ENCODE results near the gene MPRIP.
A peak's percentile ranks its signal among the peaks of the same experiment; 100 is the strongest.

Gene MPRIP

DNA sequence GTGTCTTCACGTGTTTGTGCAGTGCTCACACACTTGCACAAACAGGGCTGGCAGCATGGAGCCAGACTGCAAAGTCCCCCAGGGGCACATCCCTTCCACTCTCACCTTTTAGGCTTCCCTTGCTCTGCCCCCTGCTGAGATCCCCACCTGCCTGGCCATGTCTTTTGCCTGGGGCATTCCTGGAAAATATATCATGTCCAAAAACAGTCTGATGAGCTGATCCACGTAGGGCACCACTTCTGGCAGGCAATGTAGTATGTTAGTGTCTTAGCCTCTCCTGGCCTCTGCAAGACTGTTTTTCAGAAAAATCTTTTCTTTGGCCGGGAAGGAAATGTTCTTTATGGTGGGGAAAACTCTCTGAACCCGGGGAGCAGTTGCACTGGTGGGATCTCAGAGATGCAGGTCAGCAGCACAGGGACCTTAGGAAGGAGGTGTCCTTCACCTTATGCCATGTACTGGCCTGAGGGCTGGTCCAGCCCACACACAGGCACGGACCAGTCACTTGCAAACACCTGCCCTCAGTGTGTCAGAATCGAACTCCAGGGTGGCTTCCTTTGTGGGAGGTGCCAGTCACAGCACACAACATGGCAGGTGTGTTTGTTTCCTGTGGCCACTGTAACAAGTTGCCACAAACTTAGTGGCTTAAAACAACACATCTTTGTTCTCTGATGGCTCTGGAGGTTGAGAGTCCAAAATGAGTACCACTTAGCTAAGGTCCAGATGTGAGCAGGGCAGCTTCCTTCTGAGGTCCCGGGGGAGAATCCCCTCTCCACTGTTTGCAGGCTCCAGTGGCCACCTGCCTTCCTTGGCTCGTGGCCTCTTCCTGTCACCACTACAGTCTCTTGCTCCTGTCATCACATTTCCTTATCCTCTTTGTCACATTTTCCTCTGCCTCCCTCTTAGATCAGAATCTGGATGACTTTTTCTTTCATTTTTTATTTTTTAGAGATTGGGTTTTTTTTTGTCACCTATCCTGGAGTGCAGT lies 46.6 kb downstream of the MPRIP start:
- peak; percentile 19 for DNase-seq (ENCODE audit: low spot score)

DNA sequence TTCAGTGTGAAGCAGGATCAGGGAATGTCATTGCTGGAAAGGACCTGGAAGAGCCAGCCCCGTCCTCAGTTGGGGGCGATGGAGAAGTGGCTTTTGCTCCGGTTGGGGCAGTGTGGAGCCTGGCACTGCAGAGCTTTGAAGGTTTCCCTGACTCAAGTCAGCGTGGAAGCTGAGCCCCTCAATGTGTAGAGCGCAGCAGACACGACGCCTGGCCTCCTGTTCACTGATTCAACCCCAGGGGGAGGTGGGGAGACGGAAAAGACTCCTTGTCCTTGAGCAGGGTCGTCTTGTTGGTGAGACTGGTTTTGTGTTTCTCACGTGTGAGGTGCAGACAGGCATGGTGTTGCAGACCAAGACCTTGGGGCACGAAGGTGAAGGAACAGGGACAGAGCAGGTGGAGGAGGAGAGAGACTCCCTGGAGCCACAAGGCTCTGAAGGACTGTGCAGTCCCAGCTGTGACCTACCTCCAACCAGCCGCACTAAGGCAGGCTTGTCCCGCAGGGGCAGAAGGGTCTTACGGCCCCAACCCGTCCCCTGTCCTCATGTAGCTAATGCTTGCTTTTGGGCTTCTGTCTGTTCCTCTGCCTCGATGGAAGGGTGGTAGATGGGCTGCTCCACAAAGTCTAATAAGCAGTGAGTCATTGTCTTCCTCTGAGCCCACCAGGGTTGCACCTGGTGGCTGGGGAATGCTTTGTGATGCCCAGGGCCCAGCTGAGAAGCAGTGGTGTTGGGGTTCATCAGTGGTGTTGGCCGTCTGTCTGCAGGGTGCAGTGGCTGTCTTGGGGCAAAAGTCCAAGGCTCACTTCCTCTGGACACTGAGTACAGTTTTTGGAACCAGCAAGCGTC lies 47.8 kb downstream of the MPRIP start:
- no peak for DNase-seq (ENCODE audit: low spot score)

DNA sequence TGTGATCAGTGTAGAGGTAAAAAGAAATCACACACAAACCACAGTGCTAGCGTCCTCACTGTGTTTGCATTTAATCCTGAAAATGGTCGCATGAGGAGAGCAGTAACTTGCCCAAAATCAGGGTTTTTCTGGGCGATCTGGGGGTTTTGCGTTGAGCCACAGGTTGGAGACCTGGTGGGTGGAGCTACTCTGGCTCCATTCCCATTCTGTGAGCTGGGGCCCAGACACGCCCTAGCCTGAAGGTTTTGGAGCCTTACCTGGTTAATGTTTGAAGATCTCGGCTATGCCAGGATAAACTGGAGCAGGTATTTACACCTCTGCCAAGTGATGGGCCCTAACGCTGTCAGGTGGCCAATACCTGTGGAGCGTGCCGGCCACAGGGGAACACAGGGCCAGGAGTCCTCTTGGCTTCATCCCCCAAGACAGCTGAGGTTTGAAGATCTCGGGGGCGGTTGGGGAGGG lies 48.4 kb downstream of the MPRIP start:
- no peak for DNase-seq (ENCODE audit: low spot score)

DNA sequence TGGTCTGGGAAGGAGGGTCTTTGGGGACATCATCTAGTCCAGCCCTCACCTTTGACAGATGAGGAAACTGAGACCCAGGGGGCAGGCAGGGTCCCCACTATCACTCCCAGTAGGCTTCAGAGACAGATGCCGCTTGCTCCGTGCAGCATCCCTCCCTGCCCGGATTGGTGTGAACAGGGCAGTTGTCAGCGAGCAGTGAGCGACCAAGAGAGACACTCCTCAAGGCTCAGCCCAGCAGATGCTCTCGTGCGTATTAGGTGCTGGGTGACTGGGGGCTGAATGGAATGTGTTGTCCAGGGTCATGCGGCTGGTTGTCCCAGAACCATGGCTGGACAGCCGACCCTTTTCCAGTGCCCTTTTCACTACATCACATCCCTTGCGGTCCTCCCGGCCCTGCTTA lies 49.0 kb downstream of the MPRIP start:
- DNase-seq (ENCODE audit: low spot score) = no peak

DNA sequence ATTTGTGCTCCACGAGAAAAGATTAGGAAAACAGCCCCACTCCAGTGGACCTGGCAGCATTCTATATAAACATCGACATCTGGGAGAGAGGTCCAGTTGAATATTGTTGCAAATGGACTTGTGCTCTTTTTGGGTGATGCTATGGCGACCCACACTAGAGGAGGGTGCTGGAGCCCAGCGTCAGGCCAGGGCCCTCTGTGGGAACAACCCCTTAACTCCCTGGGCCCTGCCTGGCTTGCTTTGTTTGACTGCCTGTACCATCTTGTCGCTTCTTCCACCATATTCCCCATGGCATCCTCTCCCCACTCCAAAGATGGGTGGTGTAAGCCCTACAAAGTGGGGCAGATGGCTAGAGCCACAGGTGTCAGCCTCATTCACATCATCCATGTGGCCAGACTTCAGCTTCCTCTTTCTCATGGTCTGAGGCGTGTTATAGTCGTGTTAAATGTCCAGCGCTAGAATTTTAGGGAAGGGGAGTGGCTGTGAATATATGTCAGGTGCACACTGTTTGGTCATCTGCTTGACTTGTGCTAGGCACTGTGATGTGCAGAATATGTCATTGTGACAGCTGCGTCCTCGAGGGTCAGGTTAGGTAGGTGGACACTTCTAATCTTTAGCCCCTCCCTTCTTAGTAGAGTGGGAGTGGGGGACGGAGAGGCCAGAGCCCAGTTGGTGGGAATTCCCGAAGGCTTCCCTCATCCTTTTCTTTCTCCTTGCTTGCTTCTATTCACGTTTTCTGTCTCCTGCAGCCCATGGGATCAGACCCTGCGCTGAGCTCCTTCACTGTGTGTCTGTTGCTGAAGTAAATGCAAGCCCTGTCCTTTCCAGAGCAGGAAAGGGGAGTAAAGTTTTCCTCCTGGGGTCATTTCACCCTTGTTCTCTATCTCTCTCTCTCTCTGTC lies 49.8 kb downstream of the MPRIP start:
- DNase-seq (ENCODE audit: low spot score) = no peak

DNA sequence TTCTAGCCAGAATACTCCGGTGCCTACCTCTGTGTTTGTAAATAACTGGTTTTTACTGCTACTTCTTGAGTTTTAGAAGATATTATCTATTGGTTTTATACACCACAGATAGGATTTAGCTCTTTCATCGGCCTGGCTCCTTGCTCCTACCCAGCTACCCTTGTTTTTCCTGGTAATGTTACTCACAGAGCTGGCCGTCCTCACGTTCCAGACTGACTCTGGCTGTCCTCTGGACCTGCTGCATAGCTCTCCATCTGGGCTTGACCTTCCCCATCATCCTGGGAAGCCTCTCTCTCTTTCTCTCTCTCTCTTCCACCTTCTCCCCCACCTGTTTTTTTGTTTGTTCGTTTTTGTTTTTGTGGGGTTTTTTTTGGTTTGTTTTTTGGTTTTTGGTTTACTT lies 51.5 kb downstream of the MPRIP start:
- no peak for DNase-seq (ENCODE audit: low spot score)

DNA sequence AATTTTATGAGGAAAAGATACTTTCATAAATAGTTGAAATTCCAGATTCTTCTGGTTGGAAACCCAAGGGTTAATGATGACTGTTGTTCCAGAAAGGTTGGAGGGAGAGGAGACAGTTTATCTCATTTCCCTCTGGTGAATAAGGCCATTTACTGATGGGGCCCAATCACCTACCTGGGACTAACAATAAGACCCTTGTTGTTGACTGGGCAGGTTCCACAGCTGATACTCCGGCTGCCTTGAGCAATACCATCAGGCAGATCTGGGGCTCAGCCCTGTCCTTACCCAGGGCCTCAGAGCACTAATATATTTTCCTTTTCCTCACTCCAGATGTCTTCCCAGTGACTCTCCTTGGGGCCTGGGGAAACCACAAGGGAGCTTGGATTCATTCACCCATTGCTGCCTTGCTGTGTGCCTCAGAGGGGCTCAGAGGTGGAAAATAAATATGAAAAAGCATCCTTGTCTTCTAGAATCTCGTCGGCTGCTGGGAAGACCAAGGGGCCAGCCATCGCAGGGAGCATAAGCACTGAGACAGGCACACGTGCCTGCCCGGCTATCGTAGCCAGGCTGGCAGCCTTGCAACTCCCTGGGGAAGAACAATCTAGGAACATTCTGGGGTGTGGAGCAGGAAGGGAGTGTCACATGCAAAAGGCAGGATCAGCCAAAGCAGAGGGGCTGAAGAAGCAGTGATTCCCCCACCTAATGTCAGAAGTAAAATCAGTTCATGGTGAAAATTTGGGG lies 54.4 kb downstream of the MPRIP start:
- DNase-seq (ENCODE audit: low spot score) = no peak

DNA sequence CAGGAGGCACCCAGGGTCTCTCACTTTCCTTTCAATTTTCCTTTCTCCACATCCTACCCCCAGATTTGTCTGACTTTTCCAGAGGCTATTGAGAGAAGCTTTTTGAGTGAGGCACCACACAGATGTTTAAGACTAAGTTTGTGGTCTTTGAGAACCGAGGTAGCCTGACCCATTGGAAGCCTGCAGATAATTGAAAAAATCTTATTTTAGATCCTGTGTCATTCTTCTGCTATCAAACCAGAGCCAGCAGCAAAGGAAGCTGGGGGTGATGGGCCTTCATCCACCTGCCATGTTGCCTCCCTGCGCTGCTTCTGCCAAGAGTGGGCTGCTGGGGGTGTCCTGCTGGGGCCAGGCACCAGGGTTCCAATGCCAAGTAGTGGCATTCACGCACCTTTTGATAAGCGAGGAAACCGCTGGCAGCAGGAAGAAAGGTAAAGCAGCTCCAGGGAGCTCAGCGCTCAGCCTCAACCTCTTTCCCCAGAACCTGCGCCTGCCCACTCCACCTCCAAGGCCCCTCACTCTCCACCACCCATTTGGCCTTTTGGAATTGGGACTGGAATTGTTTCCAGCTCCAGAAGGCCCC lies 55.6 kb downstream of the MPRIP start:
- DNase-seq (ENCODE audit: low spot score) = no peak

DNA sequence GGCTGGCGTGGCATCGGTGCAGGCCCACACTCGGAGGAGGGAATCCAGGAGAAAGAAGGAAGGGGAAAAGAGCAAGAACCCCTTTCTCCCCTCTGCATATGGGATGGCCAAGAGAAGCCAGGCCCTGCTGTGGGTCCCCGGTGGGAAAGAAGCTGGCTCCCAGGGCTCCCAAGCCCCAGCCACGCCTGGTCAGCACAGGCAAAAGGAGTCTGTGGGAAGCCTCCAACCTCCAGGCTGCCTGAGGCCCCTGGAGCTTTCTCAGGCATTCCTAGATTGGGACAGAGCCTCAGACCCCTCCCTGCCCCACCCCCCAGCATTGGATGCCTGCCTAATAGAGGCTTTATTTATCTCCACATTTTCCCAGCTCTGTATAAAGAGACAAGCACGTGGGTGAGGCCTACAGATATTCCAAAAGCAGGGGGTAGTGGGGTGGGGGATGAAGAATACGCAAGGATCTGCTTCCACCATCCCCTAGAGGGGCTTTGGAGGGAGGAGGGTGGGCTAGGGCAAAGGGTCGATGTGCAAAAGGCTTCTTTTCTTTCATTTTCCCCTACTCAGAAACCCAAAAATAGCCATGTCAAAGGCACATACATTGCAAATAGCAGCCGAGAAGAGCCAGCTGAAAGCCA lies 56.4 kb downstream of the MPRIP start:
- no peak for DNase-seq (ENCODE audit: low spot score)

DNA sequence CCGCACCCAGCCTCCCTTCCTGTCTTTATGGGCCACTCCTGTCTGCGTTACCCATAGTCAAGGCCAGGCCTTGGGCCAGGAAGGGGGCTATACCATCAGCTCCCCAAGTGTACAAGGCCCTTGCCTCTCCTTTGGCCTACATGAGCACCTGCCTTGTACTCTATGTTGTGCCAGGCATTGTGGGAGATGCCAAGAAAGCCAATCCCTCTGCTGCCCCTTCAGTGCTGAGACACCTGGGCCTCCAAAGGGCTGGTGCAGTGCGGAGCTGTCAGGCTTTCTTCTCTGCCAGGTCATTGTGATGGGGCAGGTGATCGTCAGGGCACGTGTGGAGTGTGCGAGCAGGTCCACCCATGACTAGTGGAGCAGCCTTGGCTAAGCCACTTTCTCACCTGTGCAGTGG lies 59.9 kb downstream of the MPRIP start:
- no peak for DNase-seq (ENCODE audit: low spot score)

DNA sequence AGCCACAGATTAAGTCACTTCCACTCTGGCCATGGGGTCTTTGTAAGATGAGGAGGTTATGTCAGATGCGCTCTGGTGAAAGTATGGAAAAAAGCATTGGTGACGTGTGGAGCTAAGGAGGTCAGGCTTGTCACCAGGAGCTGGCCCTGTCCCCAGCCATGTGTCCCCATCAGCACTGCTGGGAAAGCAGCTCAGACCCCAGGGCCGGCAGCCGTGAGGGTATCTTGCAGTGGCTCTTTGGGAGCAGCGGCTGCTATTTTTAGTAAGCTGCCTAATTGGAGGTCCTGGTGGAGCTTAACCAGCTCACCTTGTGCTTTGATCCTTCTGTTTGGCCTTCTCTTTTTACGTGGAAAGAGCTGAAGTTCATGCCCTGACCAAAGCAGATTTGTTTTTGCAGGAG lies 60.9 kb downstream of the MPRIP start:
- no peak for DNase-seq (ENCODE audit: low spot score)

DNA sequence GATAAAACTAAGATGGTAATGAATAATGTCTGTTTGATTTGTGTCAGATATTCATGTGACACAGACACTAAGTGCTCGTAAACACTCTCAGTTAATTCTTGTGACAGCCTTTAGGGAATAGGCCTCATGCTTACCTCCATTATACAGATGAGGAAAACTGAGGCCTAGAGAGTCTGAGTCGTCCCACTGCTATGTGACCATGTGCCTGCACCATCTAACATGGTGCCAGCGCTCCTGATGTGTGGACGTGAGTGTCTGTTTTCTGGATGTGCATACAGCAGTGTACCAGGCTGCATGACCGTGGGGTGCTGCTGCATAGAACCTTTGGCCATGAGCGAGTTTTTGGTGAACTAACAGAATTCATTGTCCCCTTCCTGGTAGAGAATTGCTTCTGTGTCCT lies 61.8 kb downstream of the MPRIP start:
- no peak for DNase-seq (ENCODE audit: low spot score)

DNA sequence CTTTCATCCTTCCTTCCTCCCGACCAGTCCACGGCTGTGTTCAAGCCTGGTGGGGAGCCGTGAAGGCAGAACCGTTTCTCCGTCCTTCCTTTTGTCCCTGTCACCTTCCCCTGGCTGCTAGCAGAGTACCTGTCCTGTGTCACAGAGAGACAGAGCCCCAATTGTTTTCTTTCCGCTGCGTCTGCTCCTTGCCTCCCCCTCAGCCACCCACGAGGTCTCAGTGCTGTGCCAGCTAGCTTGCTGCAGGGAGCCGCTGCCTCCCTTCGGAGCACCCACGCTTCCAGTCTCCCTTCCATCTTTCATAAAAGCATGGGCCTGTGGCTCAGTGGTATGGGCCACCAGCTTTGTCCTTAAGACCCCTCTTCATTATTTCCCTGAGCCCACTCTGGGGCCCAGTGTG lies 62.2 kb downstream of the MPRIP start:
- DNase-seq (ENCODE audit: low spot score) = no peak

DNA sequence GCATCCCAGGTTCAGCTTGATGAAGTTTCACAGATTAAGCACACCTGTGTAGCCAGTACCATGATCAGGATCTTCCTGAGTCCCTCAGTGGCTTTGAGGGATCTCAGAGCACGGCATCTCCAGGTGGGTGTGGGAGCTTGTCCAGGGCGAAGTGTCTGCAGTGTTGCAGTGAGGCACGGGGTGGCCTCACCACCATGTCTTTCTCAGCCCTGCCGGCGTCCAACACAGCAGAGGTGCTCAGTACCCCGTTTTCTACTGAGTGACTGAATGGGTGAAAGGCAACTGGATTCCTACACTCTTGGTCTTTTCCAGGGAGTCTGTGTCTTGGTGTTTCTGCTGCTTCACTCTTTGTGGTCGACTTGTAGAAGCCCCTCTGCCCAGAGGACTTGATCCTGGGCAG lies 63.7 kb downstream of the MPRIP start:
- DNase-seq (ENCODE audit: low spot score) = no peak

DNA sequence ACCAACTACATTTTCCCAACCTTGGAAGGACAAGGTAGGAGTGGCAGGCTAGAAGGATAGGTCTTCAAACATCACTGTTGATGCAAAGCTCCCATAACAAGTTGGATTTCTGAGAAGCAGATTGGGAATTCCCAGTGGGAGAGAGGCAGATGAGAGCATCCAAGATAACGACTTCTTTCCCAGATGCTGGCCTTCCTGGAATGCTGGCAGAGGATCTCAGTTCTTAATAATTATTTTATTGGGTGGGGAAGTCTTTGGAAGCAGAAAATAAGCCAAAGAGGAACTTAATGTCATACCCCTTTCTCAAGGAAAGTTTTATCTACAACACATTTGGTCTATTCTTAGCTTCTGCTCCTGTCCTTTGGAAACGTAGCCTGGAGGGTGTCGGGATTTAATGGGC lies 64.5 kb downstream of the MPRIP start:
- DNase-seq (ENCODE audit: low spot score) = no peak

DNA sequence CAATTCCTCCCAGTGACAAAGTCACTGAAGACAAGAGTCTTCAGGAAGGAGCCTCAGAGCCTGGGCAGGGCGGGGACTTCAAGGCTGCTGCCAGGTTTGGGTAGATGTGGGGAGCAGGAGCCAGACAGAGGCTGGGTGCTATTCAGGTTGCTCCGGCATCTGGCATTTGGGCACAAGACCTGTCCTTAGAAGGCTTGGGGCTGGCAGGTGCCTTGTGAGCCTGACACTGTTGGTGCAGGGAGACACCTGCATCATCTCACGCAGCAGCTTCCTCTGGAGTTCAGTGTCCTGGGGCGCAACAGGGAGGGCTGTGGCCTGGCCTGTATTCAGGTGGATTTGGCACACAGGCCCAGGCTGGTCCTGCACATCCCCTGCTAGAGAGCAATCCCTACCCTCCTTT lies 65.0 kb downstream of the MPRIP start:
- no peak for DNase-seq (ENCODE audit: low spot score)

DNA sequence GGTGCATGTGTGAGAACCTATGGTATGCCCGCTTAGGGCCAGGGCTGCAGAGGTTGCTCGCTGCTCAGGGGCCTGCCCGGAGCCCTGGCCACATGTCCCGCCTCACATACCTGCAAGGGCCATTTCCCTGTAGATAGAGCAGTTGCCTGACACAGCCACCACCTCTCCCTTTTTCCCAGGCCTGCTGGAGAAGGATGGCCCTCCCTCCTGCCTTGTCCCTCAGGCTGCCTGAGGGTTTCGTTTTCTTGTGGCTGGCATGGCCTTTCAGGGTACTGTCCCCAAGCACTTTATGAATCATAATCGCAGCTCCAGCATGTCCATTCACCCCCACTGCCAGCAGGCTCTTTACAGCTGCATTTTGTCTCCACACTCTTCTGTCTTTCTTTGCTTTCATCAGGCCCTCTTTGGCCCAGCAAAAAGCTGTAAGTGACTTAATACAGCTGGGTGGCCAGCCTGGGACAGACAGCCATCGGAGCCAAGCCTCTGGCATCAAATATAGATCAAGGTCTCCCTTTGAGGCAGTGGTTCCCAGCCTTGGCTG lies 65.7 kb downstream of the MPRIP start:
- no peak for DNase-seq (ENCODE audit: low spot score)

DNA sequence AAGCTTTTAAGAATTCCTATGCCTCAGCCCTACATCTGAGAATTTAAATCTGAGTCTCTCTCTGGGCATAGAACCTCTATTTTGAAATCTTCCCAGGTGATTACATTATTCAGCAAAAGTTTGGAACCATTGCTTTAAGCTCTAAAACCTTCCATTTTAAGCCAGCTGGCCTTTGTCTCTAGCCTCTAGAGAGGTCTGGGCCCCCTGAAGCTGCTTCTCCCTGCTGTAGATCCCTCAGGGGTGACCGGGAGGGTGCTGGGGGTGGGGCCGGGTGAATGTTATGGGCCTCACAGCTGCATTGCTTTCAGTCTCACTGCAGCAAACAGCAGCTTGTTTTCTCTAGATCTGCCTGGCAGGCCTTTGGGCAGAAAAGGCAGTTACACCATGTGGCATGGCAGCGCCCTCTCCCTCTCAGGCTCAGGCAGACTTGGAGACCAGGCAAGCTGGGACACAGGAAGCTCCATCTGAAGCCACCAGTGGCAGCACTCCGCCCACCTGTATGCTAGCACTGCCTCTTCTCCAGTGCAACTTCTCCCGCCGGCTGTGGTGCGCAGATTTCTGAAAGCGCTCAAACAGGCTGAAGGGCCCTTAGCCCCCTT lies 66.3 kb downstream of the MPRIP start:
- no peak for DNase-seq (ENCODE audit: low spot score)

DNA sequence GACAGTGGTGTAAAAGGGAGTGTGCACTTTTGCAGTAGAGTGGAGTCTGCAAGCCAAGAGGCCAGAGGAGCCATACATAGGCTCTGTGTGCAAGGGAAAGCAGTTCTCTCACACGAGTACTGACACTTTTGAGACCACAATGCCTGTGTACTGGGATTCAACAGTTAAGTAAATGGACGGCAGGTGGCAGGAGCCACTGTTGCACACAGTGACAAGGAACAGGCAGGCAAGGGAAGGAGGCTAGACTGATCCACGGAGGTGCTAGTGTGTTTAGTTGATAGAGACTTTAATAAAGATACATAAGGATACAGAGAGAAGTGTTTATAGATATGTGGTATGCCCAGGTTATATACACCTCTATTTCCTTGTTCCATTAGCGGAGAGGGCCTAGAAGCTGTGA lies 67.0 kb downstream of the MPRIP start:
- no peak for DNase-seq (ENCODE audit: low spot score)

DNA sequence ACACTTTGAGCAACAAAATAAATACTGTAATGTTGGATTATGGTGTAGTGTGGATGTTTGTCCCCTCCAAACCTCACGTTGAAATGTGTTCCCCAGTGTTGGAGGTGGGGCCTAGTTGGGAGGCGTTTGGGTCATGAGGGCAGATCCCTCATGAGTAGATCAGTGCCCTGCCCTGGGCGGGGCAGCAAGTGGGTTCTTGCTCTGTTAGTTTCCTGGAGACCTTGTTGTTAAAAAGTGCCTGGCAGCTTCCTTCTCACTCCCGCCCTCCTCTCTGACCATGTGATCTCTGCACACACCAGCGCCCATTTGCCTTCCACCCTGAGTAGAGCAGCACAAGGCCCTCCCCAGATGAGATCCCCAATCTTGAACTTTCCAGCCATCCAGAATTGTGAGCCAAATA lies 67.7 kb downstream of the MPRIP start:
- DNase-seq (ENCODE audit: low spot score) = no peak
